SU-DHL-6 (cell line): ENCODE measurements around the gene ALG2.

Source experiments
- CTCF ChIP-seq: fragments of 200-600 bp; sonication (generic); IDR thresholded peaks from one replicate; pipeline ENCODE4 v1.5.1; 2017; ENCODE audit warnings: antibody characterized with exemption, mild to moderate bottlenecking, low read length, moderate library complexity; ENCODE audit not compliant: insufficient read depth, poor library complexity, severe bottlenecking
- EZH2phosphoT487 ChIP-seq: fragments of 200-600 bp; sonication (generic), shearing (Covaris generic); conservative IDR thresholded peaks from 2 replicates; pipeline ENCODE4 v1.6.1; 2018; ENCODE audit warnings: mild to moderate bottlenecking, antibody characterized with exemption, low read length, moderate library complexity, mixed read lengths

- peak; percentile 21 for TF ChIP-seq CTCF
- TF ChIP-seq EZH2phosphoT487: no peak
Measured at GRCh38 chr9:99264070-99264680, 42.4 kb upstream of the ALG2 start.
